GM18519 (cell line): Measurements from ENCODE around the gene FGF11.

Experiments
- ATAC-seq: cut with Tn5 transposase; IDR thresholded peaks from one replicate; pipeline ENCODE4 v1.9.1; 2021; ENCODE audit warnings: mild to moderate bottlenecking, moderate library complexity; ENCODE audit not compliant: unreplicated experiment, low FRiP score

Gene FGF11

DNA sequence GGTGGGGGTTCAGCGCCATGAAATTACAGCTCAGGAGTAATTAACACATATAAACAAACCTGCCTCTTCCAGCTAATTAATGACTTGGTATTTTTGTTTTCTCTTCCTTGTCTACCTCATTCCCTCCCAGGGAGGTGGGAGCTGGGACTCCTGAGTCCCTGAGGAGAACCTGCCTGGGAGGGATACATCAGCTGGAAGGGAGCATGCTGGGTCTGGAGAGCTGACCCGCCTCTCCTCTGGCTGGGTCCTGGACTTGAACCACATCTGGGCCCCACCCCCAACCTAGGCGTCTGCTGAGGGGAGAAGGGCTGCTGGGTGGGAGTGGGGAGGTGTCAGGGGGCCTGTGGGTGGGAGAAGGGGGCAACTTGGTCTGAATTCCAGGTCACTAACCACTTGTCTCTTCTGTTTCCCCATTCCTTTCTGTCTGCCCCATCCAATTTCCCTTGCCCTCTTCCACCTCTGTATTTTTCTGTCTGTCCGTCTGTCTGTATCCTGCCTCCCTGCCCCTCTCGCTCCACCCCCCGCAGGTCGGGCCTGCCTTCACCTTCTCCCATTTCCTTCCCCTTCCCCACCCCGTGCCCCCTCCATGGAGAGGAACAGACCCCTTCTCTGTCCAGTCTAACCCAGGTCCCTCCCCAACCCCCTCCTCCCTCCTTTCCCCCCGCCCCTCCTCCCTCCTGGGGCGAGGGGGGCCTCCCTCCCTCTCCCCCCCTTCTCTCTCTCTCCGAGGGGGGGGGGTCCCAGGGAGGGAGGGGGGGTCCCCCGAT is 31.6 kb upstream of the FGF11 start, which contains the start of gene NLGN2:
TSS of gene NLGN2 (plus strand) at position 361 of the 767 bp plus-strand sequence. CDS start 411 bp downstream, outside the sequence.
- no peak for ATAC-seq

- no peak for ATAC-seq
Observed at GRCh38 chr17:7408252-7408727, 31.0 kb upstream of the FGF11 start.

DNA sequence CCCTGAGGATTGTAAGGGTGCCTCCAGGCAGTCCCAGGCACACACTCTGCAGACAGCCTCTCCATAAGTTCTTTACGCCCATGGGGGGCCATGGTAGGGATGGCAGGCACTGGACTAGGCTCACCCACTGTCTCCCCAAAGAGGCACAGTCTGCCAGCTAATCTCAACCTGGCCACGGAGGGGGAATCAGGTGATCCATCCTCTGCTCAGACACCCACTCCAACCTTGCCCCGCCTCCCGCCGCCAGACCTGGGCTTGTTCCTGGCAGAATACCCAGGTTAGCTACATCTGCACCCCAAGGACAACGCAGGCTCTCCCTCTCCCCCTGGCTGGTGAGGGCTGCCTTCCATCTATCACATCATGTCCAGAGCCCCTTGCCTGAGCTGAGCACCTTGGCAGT is 30.4 kb upstream of the FGF11 start:
- no peak for ATAC-seq

DNA sequence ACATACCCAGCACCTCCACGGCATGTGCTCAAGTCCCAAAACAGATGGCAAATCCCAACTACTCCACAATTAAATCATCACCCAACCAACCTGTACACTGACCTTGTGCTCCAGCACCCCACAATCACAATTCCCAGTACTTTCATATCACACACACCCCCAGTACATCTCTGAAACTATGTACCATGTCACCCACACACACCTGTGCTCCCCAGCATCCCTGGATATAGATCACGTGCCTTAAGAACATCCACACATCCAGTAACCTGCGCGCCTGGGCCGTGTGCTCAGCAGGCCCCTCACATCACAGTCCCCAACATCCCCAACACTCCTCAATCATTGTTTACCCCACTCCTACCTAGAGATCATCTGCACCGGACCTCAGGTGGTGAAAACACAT is 29.6 kb upstream of the FGF11 start:
- no peak for ATAC-seq

- no peak for ATAC-seq
Observed at GRCh38 chr17:7410634-7411426, 28.5 kb upstream of the FGF11 start.

- no peak for ATAC-seq
Observed at GRCh38 chr17:7411427-7411750, 27.9 kb upstream of the FGF11 start.

DNA sequence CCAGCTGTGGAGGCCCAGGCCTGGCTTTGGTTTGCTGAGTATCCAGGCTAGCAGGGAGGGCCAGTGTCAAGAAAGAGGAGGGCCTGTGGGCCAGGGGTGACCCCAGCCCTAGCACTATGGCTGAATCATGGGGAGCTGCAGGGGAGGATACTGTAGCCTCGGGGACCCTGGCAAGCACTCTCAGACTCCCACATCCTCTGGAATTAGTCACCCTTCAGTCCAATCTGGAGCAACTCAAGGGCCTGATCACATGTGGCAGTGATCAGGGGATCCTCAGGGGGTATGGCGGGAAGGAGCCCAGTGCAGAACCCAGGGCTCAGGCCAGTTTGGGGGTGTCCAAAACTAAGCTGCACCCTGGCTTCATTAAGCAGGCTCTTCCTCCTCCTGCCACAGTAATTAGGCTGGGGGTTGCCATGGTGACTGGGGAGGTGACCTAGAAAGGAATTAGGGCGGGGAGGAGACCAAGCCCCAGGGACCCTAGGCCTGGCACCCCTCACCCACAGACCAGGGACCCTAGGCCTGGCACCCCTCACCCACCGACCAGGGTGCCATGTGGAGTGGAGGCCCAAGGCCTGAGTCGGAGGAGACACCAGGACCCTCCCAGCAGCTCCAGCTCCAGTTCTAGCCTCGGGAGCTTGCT is 25.8 kb upstream of the FGF11 start:
- no peak for ATAC-seq

DNA sequence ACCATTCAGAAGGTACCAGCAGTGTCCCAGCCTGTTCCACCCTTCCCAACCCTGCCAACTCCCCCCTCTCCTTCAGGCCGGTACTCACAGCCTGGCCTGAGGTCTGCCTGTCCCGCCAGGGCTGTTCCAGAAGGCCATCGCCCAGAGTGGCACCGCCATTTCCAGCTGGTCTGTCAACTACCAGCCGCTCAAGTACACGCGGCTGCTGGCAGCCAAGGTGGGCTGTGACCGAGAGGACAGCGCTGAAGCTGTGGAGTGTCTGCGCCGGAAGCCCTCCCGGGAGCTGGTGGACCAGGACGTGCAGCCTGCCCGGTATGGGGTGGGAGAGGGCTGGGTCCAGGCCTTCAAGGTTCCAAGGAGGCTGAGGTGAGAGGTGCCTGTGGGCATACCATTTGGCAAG is 24.5 kb upstream of the FGF11 start:
- no peak for ATAC-seq

GRCh38 chr17:7415784-7416183 is 23.5 kb upstream of the FGF11 start:
- ATAC-seq, result no peak

DNA sequence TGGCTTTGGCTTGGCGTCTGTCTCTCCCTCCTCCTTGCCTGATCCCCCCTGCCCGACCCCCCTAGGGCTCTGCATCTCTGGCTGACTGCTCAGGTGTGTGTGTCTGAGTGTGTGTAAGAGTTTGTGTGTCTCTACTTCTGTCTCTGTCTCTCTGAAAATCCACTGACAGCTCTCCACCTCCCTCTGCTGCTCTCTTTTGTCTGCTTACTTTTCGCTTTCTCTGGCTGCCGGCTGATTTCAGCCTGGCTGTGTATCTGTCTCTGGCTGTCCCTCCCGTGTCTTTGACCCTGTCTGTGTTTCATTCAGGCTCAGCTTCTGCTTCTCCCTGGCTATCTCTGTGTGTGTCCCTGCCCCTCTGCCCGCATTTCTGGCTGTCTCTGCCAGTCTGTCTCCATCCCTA is 23.0 kb upstream of the FGF11 start:
- no peak for ATAC-seq

GRCh38 chr17:7417056-7417655 is 22.2 kb upstream of the FGF11 start:
- no peak for ATAC-seq

GRCh38 chr17:7418472-7419152 is 20.7 kb upstream of the FGF11 start:
- ATAC-seq, result no peak

DNA sequence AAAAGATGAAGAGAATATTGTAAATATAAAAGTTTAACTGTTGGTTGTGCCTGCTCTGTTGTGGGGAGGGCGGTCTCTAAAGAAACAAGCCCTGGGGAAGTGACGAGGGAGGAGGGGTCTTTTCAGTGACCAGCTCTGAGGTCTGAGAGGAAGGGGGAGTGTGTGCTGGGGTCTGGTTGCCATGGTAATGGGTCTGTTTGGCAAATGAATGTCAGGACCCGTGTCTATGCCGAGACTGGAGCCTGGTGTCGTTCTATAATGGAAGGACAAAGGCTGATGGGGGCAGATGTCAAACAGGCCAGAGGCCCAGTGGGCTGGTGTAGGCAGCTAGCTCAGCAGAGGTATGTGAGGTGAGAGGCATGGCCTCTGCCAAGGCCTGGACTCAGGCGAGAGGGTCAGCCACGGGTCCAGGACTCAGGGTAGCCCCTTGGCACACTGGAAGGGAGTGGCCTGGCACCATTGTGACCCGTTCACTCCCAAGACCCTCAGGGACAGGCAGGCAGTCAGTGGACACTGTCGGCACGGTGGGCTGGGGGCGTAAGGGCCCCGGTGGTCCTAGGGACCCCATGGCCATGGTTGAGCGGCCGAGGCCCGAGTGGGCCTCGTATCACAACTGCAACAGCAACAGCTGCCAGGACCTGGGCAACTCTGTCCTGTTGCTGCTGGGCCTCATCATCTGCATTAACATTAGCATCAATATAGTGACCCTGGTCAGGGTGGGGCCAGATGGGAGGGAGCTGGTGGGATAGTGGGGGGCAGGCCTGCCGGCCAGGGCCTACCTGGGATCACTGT is 19.3 kb upstream of the FGF11 start, which contains the start of gene SPEM1:
TSS of gene SPEM1 (plus strand) at position 506 of the 792 bp plus-strand sequence. CDS start at position 567, 61 bp downstream.
- ATAC-seq, result no peak

GRCh38 chr17:7421186-7421585 is 18.1 kb upstream of the FGF11 start:
- no peak for ATAC-seq

DNA sequence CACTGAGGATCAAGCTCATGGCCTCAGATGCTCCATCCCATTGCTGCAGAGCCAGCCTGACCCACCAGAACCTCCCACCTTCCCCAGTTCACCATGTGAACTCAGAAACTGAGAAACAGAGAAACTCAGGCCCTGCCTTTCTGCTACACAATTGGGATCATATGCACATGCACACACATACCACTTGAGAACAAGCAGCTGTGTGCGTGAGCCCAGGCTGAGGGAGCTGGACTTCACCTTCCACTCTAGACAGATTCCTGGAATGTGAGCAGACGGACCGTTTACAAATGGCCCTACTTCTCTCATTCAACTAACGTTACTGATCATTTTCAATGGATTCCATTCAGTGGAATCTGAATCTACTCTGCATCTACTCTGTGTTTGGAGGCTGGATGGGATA is 15.6 kb upstream of the FGF11 start:
- no peak for ATAC-seq

- no peak for ATAC-seq
Observed at GRCh38 chr17:7425316-7425715, 14.0 kb upstream of the FGF11 start, which contains the start of gene SPEM2. Gene SPEM2 (plus strand): TSS chr17:7425616. CDS start chr17:7425689, 73 bp downstream.

DNA sequence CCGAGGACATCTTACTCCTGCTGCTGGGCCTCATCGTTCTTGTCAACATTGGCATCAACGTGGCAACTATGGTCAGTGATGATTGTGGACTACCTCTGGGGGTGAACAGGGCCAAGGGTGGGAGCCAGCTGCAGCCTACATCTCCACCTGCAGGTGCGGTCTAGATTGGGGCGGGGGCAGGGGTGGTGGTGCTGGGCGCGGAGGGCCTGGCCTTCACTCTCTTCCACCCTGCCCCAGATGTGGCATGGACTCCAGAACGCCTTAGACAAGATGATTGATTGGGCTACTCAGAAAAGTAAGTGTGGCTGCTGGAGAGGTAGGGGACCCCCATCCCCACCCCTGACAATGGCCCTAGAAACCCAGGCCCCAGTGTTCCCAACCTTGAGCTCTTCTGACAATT is 13.6 kb upstream of the FGF11 start:
- no peak for ATAC-seq

DNA sequence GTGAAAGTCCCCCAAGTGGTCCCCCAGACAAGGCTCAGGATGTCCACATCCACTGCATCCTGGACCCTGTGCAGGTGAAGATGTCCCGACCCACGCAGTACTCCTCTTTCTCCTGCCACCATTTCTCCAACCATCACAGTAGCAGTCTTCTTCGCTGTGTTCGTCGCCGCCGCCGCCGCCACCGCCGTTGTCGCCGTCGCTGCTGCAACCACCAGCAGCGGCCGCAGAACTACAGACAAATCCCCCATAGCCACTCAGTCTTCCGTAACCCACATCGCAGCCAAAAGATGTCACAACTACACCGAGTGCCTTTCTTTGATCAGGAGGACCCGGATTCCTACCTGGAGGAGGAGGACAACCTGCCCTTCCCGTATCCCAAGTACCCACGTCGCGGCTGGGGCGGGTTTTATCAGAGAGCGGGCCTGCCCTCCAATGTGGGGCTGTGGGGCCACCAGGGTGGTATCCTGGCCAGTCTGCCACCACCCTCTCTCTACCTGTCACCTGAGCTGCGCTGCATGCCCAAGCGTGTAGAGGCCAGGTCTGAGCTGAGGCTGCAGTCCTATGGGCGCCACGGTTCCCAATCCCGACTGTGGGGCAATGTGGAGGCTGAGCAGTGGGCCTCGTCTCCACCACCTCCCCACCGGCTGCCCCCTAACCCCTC is 13.0 kb upstream of the FGF11 start:
- no peak for ATAC-seq
